Smooth muscle cell (in vitro differentiated cells): ENCODE results near the gene PKNOX2. TPM values are rescaled to one million over a fixed set of nuclear protein-coding genes. Genes with fewer than 3 reads are reported as not detected.

Experiments
- DNase-seq: peaks from one replicate; lab custom pipeline; 2025; ENCODE audit not compliant: unreplicated experiment; lab: John Stamatoyannopoulos, UW
- H2AFZ ChIP-seq: fragments of 200-600 bp; sonication (generic); 2 replicates; pipeline ENCODE4 v1.6.0; 2016; ENCODE audit warnings: antibody characterized with exemption, low read depth, mild to moderate bottlenecking
- H3F3A ChIP-seq: fragments of 200-600 bp; sonication (generic); 2 replicates; pipeline ENCODE4 v1.6.0; 2017; ENCODE audit warnings: antibody characterized with exemption, low read depth
- H3K27ac ChIP-seq: fragments of 200-600 bp; sonication (generic); 2 replicates; pipeline ENCODE4 v1.5.1; 2016; ENCODE audit warnings: low read depth, mild to moderate bottlenecking
- H3K27me3 ChIP-seq: fragments of 200-600 bp; sonication (generic); 2 replicates; pipeline ENCODE4 v1.6.1; 2016; ENCODE audit warnings: low read depth, mild to moderate bottlenecking
- H3K36me3 ChIP-seq: fragments of 200-600 bp; sonication (generic); 2 replicates; pipeline ENCODE4 v1.5.1; 2016; ENCODE audit warnings: low read depth
- H3K4me1 ChIP-seq: fragments of 200-600 bp; sonication (generic); 2 replicates; pipeline ENCODE4 v1.5.1; 2016; ENCODE audit warnings: low read depth
- H3K4me2 ChIP-seq: fragments of 200-600 bp; sonication (generic); 2 replicates; pipeline ENCODE4 v1.6.0; 2016; ENCODE audit warnings: mild to moderate bottlenecking
- H3K4me3 ChIP-seq: fragments of 200-600 bp; sonication (generic); 2 replicates; pipeline ENCODE4 v1.5.1; 2016; ENCODE audit warnings: mild to moderate bottlenecking
- H3K79me2 ChIP-seq: fragments of 200-600 bp; sonication (generic); 2 replicates; pipeline ENCODE4 v1.6.0; 2016; ENCODE audit warnings: low read depth, mild to moderate bottlenecking
- H3K9ac ChIP-seq: fragments of 200-600 bp; sonication (generic); 2 replicates; pipeline ENCODE4 v1.6.0; 2016; ENCODE audit warnings: low read depth
- H3K9me3 ChIP-seq: fragments of 200-600 bp; sonication (generic); replicated peaks from 2 replicates; pipeline ENCODE4 v1.5.1; 2016; ENCODE audit warnings: low read depth
- H4K20me1 ChIP-seq: fragments of 200-600 bp; sonication (generic); 2 replicates; pipeline ENCODE4 v1.6.0; 2016; ENCODE audit warnings: low read depth
- WGBS: methylation state at CpG from one replicate; pipeline ENCODE4 v1.1.7; 2016; ENCODE audit warnings: low lambda C conversion rate; 5-methylcytosine and 5-hydroxymethylcytosine counted together
- polyA plus RNA-seq: library from polyadenylated mRNA; unstranded; fragments of >200 nt; fragmentation: Nextera tagmentation; extraction: Ambion mirVana; gene quantifications from 2 replicates; pipeline ENCODE4 v1.2.1, GENCODE V29; 2016
- total RNA-seq: library from RNA; depleted of rRNA; stranded (reverse); fragments of >200 nt; gene quantifications from 2 replicates; pipeline ENCODE4 v1.2.3, GENCODE V29; 2014
- TF ChIP-seq, protein P1 (sequence below): fragments of 200-600 bp; sonication (generic); IDR thresholded peaks from 2 replicates; pipeline ENCODE4 v1.5.1; 2017; ENCODE audit warnings: borderline replicate concordance, mild to moderate bottlenecking, antibody characterized with exemption; ENCODE audit not compliant: insufficient read depth, poor library complexity, severe bottlenecking

PKNOX2 gene
- total and polyA plus RNA-seq, 2 experiments from 2014 or later, result 7.2 to 7.9 TPM

DNA sequence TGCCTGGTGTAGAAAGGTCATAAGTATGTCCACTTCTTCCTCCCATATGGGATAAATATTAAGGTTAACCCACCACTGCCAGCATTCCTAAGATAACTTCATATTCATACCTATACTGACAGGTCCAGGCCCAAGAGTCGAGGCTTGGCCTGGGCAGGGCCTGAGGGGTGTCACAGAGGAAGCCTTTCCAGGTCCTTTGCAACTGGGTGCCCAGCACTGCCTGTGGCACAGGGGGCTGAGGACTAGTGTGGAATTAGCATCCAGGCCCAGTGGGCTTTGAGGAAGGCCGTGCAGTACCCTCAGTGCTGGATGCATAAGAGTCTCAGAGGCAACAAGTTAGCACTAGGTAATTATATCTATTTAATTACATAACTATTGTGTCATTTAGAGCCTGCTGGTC is 65.4 kb downstream of the PKNOX2 start:
- no peaks in the 10 kb centered on the region for H3K36me3 ChIP-seq
- DNase-seq, result no peak
- no peaks in the 10 kb centered on the region for H3K27me3 ChIP-seq
- TF ChIP-seq, protein P1, sequence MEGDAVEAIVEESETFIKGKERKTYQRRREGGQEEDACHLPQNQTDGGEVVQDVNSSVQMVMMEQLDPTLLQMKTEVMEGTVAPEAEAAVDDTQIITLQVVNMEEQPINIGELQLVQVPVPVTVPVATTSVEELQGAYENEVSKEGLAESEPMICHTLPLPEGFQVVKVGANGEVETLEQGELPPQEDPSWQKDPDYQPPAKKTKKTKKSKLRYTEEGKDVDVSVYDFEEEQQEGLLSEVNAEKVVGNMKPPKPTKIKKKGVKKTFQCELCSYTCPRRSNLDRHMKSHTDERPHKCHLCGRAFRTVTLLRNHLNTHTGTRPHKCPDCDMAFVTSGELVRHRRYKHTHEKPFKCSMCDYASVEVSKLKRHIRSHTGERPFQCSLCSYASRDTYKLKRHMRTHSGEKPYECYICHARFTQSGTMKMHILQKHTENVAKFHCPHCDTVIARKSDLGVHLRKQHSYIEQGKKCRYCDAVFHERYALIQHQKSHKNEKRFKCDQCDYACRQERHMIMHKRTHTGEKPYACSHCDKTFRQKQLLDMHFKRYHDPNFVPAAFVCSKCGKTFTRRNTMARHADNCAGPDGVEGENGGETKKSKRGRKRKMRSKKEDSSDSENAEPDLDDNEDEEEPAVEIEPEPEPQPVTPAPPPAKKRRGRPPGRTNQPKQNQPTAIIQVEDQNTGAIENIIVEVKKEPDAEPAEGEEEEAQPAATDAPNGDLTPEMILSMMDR, result no peak
- H4K20me1 ChIP-seq, result peaks cover 5% of the 10 kb centered on the region
- 93% methylated on average over 2 of the region's 2 CpGs for WGBS
- H3K4me1 ChIP-seq, result peaks cover 8% of the 10 kb centered on the region
- no peaks in the 10 kb centered on the region for H3F3A ChIP-seq
- no peak overlapping the region for H3K27ac ChIP-seq
- H3K4me2 ChIP-seq, result no peak overlapping the region
- H3K4me3 ChIP-seq, result no peak overlapping the region
- no peak overlapping the region for H2AFZ ChIP-seq
- H3K9me3 ChIP-seq, result no peaks in the 10 kb centered on the region
- no peak overlapping the region for H3K9ac ChIP-seq
- H3K79me2 ChIP-seq, result peaks cover 29% of the 10 kb centered on the region

DNA sequence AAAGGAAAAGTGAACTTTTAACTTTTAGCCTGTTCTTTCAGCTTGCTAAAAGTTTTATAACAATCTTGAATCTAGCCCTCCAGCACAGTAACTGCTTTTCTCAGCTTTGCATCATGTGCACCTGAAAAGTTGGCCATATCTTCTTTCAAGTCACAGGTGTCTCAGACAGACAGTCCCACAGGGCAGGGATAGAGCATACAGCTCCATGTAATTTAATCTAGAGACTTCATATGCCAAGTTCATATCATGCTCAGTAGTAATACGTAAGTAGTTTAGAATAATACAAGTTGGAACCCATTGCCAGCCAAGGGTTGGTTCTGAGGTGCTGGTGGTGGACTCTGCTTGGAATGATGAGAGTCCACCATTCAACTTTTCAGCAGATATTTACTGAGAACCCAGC is 68.6 kb downstream of the PKNOX2 start:
- Histone ChIP-seq H3F3A (no peaks in the 10 kb centered on the region), H3K4me1 (no peaks in the 10 kb centered on the region), H3K9me3 (no peaks in the 10 kb centered on the region), H3K27ac (no peak overlapping the region), H4K20me1 (peaks cover 4% of the 10 kb centered on the region), H3K4me2 (no peak overlapping the region), H3K4me3 (no peak overlapping the region), H3K79me2 (peaks cover 29% of the 10 kb centered on the region), H3K27me3 (no peaks in the 10 kb centered on the region), H3K9ac (no peak overlapping the region), H3K36me3 (no peaks in the 10 kb centered on the region), H2AFZ (no peak overlapping the region)
- 98% methylated on average over 1 of the region's 1 CpG for WGBS
- TF ChIP-seq, protein P1, result no peak
- DNase-seq, result no peak

DNA sequence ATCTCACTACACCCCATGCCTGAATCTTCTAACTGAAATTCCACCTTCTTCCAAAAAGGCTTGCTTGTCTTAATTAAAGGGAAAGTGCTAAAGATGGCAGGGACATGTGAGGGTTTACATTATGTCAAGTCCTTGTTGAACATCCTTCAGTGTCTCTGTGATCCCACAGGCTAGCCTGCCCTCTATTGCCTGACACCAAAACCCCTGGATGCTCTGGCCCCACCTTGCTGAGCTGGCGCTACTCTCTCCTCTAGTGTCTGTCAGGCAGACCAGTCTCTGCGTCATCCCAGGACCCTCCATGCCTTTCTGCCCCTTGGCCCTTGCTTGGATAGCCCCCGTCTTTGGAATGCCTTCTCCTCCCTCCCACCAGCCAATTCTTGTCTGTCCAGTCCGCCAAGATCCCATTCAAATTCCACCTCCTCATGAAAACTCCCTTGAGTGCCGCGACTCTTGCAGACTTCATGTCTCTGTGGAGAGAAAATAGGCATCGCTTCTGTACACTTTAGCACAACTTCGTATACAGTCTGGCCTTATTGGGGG is 69.3 kb downstream of the PKNOX2 start:
- Histone ChIP-seq H4K20me1 (no peaks in the 10 kb centered on the region), H3F3A (no peaks in the 10 kb centered on the region), H3K27ac (no peak overlapping the region), H3K9ac (no peak overlapping the region), H3K4me2 (no peak overlapping the region), H2AFZ (no peak overlapping the region), H3K79me2 (peaks cover 27% of the 10 kb centered on the region), H3K9me3 (no peaks in the 10 kb centered on the region), H3K27me3 (no peaks in the 10 kb centered on the region), H3K36me3 (no peaks in the 10 kb centered on the region), H3K4me1 (no peaks in the 10 kb centered on the region), H3K4me3 (no peak overlapping the region)
- TF ChIP-seq, protein P1, result no peak
- no peak for DNase-seq
- 67% methylated on average over 8 of the region's 8 CpGs for WGBS

DNA sequence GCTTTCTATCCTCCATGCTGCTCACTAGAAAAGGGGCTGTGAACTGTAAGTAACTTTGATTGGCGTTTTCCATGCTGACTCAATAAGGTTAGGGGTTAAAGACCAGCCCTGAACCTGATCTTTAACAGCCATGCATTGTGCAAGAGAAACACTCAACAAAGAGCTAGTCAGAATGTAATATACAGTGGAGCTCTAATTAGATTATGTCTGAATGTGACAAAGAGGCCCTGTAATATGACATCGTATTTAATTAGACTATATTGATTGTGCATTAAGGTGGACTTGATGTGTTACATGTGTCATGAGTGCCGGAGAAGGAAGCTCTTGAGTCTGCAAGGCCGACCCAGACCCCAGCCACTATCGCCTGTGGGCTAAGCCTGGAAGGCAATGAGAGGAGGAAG is 70.5 kb downstream of the PKNOX2 start:
- Histone ChIP-seq H3K4me2 (no peak overlapping the region), H3K9ac (no peak overlapping the region), H3F3A (no peaks in the 10 kb centered on the region), H3K4me3 (no peak overlapping the region), H3K27me3 (no peaks in the 10 kb centered on the region), H3K27ac (no peak overlapping the region), H3K79me2 (peaks cover 25% of the 10 kb centered on the region), H2AFZ (no peak overlapping the region), H3K4me1 (no peaks in the 10 kb centered on the region), H3K36me3 (no peaks in the 10 kb centered on the region), H4K20me1 (no peaks in the 10 kb centered on the region), H3K9me3 (no peaks in the 10 kb centered on the region)
- WGBS, result 89% methylated on average over 5 of the region's 5 CpGs
- TF ChIP-seq, protein P1, result no peak
- no peak for DNase-seq
